Measurements from ENCODE around the gene MCTP1.

MCTP1 gene

GRCh38 chr5:95284572-95285408 lies at the start of gene MCTP1:
Gene MCTP1 (minus strand): TSS chr5:95285094.
- H3K27me3 ChIP-seq (ENCODE audit: control insufficient read depth, insufficient read depth, low read length), result peaks cover 50% of the 10 kb centered on the region

GRCh38 chr5:95332158-95332557 lies 47.3 kb upstream of the MCTP1 start:
- Histone ChIP-seq H3K9ac (ENCODE audit: low read length) (no peak overlapping the region), H3K4me3 (ENCODE audit: low read length) (no peak overlapping the region), H3K36me3 (ENCODE audit: control insufficient read depth, low read depth, low read length) (no peaks in the 10 kb centered on the region), H3K4me1 (ENCODE audit: control insufficient read depth, low read depth, low read length) (no peaks in the 10 kb centered on the region), H3K27me3 (ENCODE audit: control insufficient read depth, insufficient read depth, low read length) (no peaks in the 10 kb centered on the region), H3K9me3 (ENCODE audit: control insufficient read depth, low read depth, low read length) (no peaks in the 10 kb centered on the region), H3K27ac (ENCODE audit: low read length) (no peak overlapping the region)

More at GRCh38 chr5:95284572-95285408, at the start of gene MCTP1:
- H3K4me3 ChIP-seq (ENCODE audit: low read length), result peak within 1 kb of the TSS; percentile 72
- no peaks in the 10 kb centered on the region for H3K9me3 ChIP-seq (ENCODE audit: control insufficient read depth, low read depth, low read length)
- H3K36me3 ChIP-seq (ENCODE audit: control insufficient read depth, low read depth, low read length), result no peaks in the 10 kb centered on the region
- no peak within 1 kb of the TSS for H3K27ac ChIP-seq (ENCODE audit: low read length)
- H3K4me1 ChIP-seq (ENCODE audit: control insufficient read depth, low read depth, low read length), result peaks cover 13% of the 10 kb centered on the region
- no peak within 1 kb of the TSS for H3K9ac ChIP-seq (ENCODE audit: low read length)

- Histone ChIP-seq H3K4me1 (ENCODE audit: control insufficient read depth, low read depth, low read length) (no peaks in the 10 kb centered on the region), H3K36me3 (ENCODE audit: control insufficient read depth, low read depth, low read length) (no peaks in the 10 kb centered on the region), H3K9ac (ENCODE audit: low read length) (no peak overlapping the region), H3K9me3 (ENCODE audit: control insufficient read depth, low read depth, low read length) (no peaks in the 10 kb centered on the region), H3K27ac (ENCODE audit: low read length) (no peak overlapping the region), H3K27me3 (ENCODE audit: control insufficient read depth, insufficient read depth, low read length) (no peaks in the 10 kb centered on the region), H3K4me3 (ENCODE audit: low read length) (no peak overlapping the region)
Measured at GRCh38 chr5:95331358-95331757, 46.5 kb upstream of the MCTP1 start.

GRCh38 chr5:95327211-95327610 lies 42.3 kb upstream of the MCTP1 start:
- H3K36me3 ChIP-seq (ENCODE audit: control insufficient read depth, low read depth, low read length), result no peaks in the 10 kb centered on the region
- no peaks in the 10 kb centered on the region for H3K4me1 ChIP-seq (ENCODE audit: control insufficient read depth, low read depth, low read length)
- no peak overlapping the region for H3K27ac ChIP-seq (ENCODE audit: low read length)
- H3K27me3 ChIP-seq (ENCODE audit: control insufficient read depth, insufficient read depth, low read length), result no peaks in the 10 kb centered on the region
- H3K9ac ChIP-seq (ENCODE audit: low read length), result no peak overlapping the region
- no peak overlapping the region for H3K4me3 ChIP-seq (ENCODE audit: low read length)
- no peaks in the 10 kb centered on the region for H3K9me3 ChIP-seq (ENCODE audit: control insufficient read depth, low read depth, low read length)

GRCh38 chr5:95317687-95318086 lies 32.8 kb upstream of the MCTP1 start:
- Histone ChIP-seq H3K9me3 (ENCODE audit: control insufficient read depth, low read depth, low read length) (no peaks in the 10 kb centered on the region), H3K27ac (ENCODE audit: low read length) (no peak overlapping the region), H3K4me1 (ENCODE audit: control insufficient read depth, low read depth, low read length) (no peaks in the 10 kb centered on the region), H3K36me3 (ENCODE audit: control insufficient read depth, low read depth, low read length) (no peaks in the 10 kb centered on the region), H3K9ac (ENCODE audit: low read length) (no peak overlapping the region), H3K27me3 (ENCODE audit: control insufficient read depth, insufficient read depth, low read length) (no peaks in the 10 kb centered on the region), H3K4me3 (ENCODE audit: low read length) (no peak overlapping the region)

GRCh38 chr5:95317085-95317484 lies 32.2 kb upstream of the MCTP1 start:
- no peak overlapping the region for H3K27ac ChIP-seq (ENCODE audit: low read length)
- no peaks in the 10 kb centered on the region for H3K27me3 ChIP-seq (ENCODE audit: control insufficient read depth, insufficient read depth, low read length)
- H3K9ac ChIP-seq (ENCODE audit: low read length), result no peak overlapping the region
- H3K4me1 ChIP-seq (ENCODE audit: control insufficient read depth, low read depth, low read length), result no peaks in the 10 kb centered on the region
- H3K36me3 ChIP-seq (ENCODE audit: control insufficient read depth, low read depth, low read length), result no peaks in the 10 kb centered on the region
- no peaks in the 10 kb centered on the region for H3K9me3 ChIP-seq (ENCODE audit: control insufficient read depth, low read depth, low read length)
- H3K4me3 ChIP-seq (ENCODE audit: low read length), result no peak overlapping the region

- Histone ChIP-seq H3K9me3 (ENCODE audit: control insufficient read depth, low read depth, low read length) (no peaks in the 10 kb centered on the region), H3K4me1 (ENCODE audit: control insufficient read depth, low read depth, low read length) (no peaks in the 10 kb centered on the region), H3K27me3 (ENCODE audit: control insufficient read depth, insufficient read depth, low read length) (no peaks in the 10 kb centered on the region), H3K4me3 (ENCODE audit: low read length) (no peak overlapping the region), H3K27ac (ENCODE audit: low read length) (no peak overlapping the region), H3K9ac (ENCODE audit: low read length) (no peak overlapping the region), H3K36me3 (ENCODE audit: control insufficient read depth, low read depth, low read length) (no peaks in the 10 kb centered on the region)
Measured at GRCh38 chr5:95304711-95305110, 19.8 kb upstream of the MCTP1 start.

- no peaks in the 10 kb centered on the region for H3K27me3 ChIP-seq (ENCODE audit: control insufficient read depth, insufficient read depth, low read length)
Measured at GRCh38 chr5:95298651-95299050, 13.8 kb upstream of the MCTP1 start.

GRCh38 chr5:95296291-95296690 lies 11.4 kb upstream of the MCTP1 start:
- Histone ChIP-seq H3K9ac (ENCODE audit: low read length) (no peak overlapping the region), H3K27me3 (ENCODE audit: control insufficient read depth, insufficient read depth, low read length) (no peaks in the 10 kb centered on the region), H3K27ac (ENCODE audit: low read length) (no peak overlapping the region), H3K4me1 (ENCODE audit: control insufficient read depth, low read depth, low read length) (peaks cover 5% of the 10 kb centered on the region), H3K4me3 (ENCODE audit: low read length) (no peak overlapping the region), H3K9me3 (ENCODE audit: control insufficient read depth, low read depth, low read length) (no peaks in the 10 kb centered on the region), H3K36me3 (ENCODE audit: control insufficient read depth, low read depth, low read length) (no peaks in the 10 kb centered on the region)

More at GRCh38 chr5:95298651-95299050, 13.8 kb upstream of the MCTP1 start:
- Histone ChIP-seq H3K36me3 (ENCODE audit: control insufficient read depth, low read depth, low read length) (no peaks in the 10 kb centered on the region), H3K4me1 (ENCODE audit: control insufficient read depth, low read depth, low read length) (peaks cover 5% of the 10 kb centered on the region), H3K4me3 (ENCODE audit: low read length) (no peak overlapping the region), H3K27ac (ENCODE audit: low read length) (no peak overlapping the region), H3K9ac (ENCODE audit: low read length) (no peak overlapping the region), H3K9me3 (ENCODE audit: control insufficient read depth, low read depth, low read length) (no peaks in the 10 kb centered on the region)

- H3K4me1 ChIP-seq (ENCODE audit: control insufficient read depth, low read depth, low read length), result peaks cover 13% of the 10 kb centered on the region
- H3K36me3 ChIP-seq (ENCODE audit: control insufficient read depth, low read depth, low read length), result no peaks in the 10 kb centered on the region
- no peaks in the 10 kb centered on the region for H3K9me3 ChIP-seq (ENCODE audit: control insufficient read depth, low read depth, low read length)
- H3K27ac ChIP-seq (ENCODE audit: low read length), result no peak overlapping the region
- H3K9ac ChIP-seq (ENCODE audit: low read length), result no peak overlapping the region
- peaks cover 50% of the 10 kb centered on the region for H3K27me3 ChIP-seq (ENCODE audit: control insufficient read depth, insufficient read depth, low read length)
- peak overlapping the region; percentile 72 for H3K4me3 ChIP-seq (ENCODE audit: low read length)
Measured at GRCh38 chr5:95285409-95285755, 488 bp upstream of the MCTP1 start.

- Histone ChIP-seq H3K36me3 (ENCODE audit: control insufficient read depth, low read depth, low read length) (no peaks in the 10 kb centered on the region), H3K9ac (ENCODE audit: low read length) (no peak overlapping the region), H3K27me3 (ENCODE audit: control insufficient read depth, insufficient read depth, low read length) (peaks cover 50% of the 10 kb centered on the region), H3K4me1 (ENCODE audit: control insufficient read depth, low read depth, low read length) (peaks cover 13% of the 10 kb centered on the region), H3K4me3 (ENCODE audit: low read length) (peak overlapping the region; percentile 72), H3K9me3 (ENCODE audit: control insufficient read depth, low read depth, low read length) (no peaks in the 10 kb centered on the region), H3K27ac (ENCODE audit: low read length) (no peak overlapping the region)
Measured at GRCh38 chr5:95283761-95284571, 928 bp downstream of the MCTP1 start.

Measured in iPS-18a (cell line).